HepG2 (cell line): ENCODE results near the gene MIS18A. TPM values are rescaled to one million over a fixed set of nuclear protein-coding genes. Genes with fewer than 3 reads are reported as not detected.

Experiments used
- AFF4 ChIP-seq: sonication (generic); formaldehyde crosslinking; IDR thresholded peaks from 2 replicates; pipeline ENCODE4 v1.4.0; 2020; ENCODE audit warnings: missing genetic modification reagents
- HNF4A ChIP-seq: sonication (generic); formaldehyde crosslinking; IDR thresholded peaks from 2 replicates; pipeline ENCODE4 v1.4.0; 2020; ENCODE audit warnings: missing genetic modification reagents
- IRF1 ChIP-seq: sonication (generic); formaldehyde crosslinking; IDR thresholded peaks from 2 replicates; pipeline ENCODE4 v1.4.0; 2020; ENCODE audit warnings: low read depth, mild to moderate bottlenecking, missing genetic modification reagents
- MBNL3 ChIP-seq: fragments of 250-450 bp; sonication (Bioruptor Pico); conservative IDR thresholded peaks from 2 replicates; pipeline ENCODE4 v1.8.0; 2022; ENCODE audit warnings: mild to moderate bottlenecking, inconsistent platforms
- NPAS2 ChIP-seq: sonication (generic); formaldehyde crosslinking; IDR thresholded peaks from 2 replicates; pipeline ENCODE4 v1.8.0; 2022; ENCODE audit warnings: mild to moderate bottlenecking, missing genetic modification reagents, borderline replicate concordance
- PRMT3 ChIP-seq: sonication (generic); formaldehyde crosslinking; IDR thresholded peaks from 2 replicates; pipeline ENCODE4 v1.8.1; 2022; ENCODE audit warnings: low read depth, mild to moderate bottlenecking, moderate library complexity, missing genetic modification reagents, borderline replicate concordance
- ZC3H13 ChIP-seq: sonication (generic); formaldehyde crosslinking; IDR thresholded peaks from 2 replicates; pipeline ENCODE4 v1.8.1; 2023; ENCODE audit warnings: mild to moderate bottlenecking, missing genetic modification reagents, moderate library complexity
- ZNF652 ChIP-seq: IDR thresholded peaks from 2 replicates; pipeline ENCODE4 v1.6.1; 2016; ENCODE audit warnings: low read depth, borderline replicate concordance
- ZNF678 ChIP-seq: sonication (generic); formaldehyde crosslinking; IDR thresholded peaks from 2 replicates; pipeline ENCODE4 v1.4.0; 2020; ENCODE audit warnings: mild to moderate bottlenecking, missing genetic modification reagents
- ZNF75D ChIP-seq: sonication (generic); formaldehyde crosslinking; IDR thresholded peaks from 2 replicates; pipeline ENCODE4 v1.8.1; 2023; ENCODE audit warnings: missing genetic modification reagents, mild to moderate bottlenecking, borderline replicate concordance
- polyA plus RNA-seq, 8 experiments: library from polyadenylated mRNA; depleted of rRNA in 3 of 8; stranded (reverse) in 7 of 8; unstranded in 1 of 8; fragments of >200 nt; fragmentation: Illumina TruSeq in 4 of 8; extraction: Trizol in 4 of 8; gene quantifications; 2 replicates each; pipeline versions ENCODE4 v1.2.1 to v1.2.3, GENCODE V29; 2011 to 2016; ENCODE audit warnings: low read depth in 4 of 8, missing spikeins in 1 of 8, mixed read lengths in 1 of 8; ENCODE audit not compliant: insufficient read depth in 1 of 8
- total RNA-seq, 5 experiments: library from RNA; depleted of rRNA; stranded (reverse); fragments of >200 nt; fragmentation: Illumina TruSeq; extraction: Trizol; gene quantifications; 2 replicates each; pipeline ENCODE4 v1.2.3, GENCODE V29; 2016; ENCODE audit warnings: low read depth in 1 of 5
- TF ChIP-seq, protein P1 (sequence below), 2 experiments: sonication (generic) in 1 of 2; formaldehyde crosslinking in 1 of 2; IDR thresholded peaks; 2 replicates each; pipeline versions ENCODE4 v1.5.1 to v1.6.1; 2011 to 2020; ENCODE audit warnings: borderline replicate concordance in 1 of 2, low read depth in 1 of 2, low read length in 1 of 2, mild to moderate bottlenecking in 1 of 2, missing genetic modification reagents in 1 of 2, moderate library complexity in 1 of 2
- TF ChIP-seq, protein P2 (sequence below), 2 experiments: sonication (generic) in 1 of 2; formaldehyde crosslinking in 1 of 2; IDR thresholded peaks; 2 replicates each; pipeline versions ENCODE4 v1.6.1 to v1.9.0; 2014 to 2022; ENCODE audit warnings: antibody characterized with exemption in 1 of 2, borderline replicate concordance in 1 of 2, inconsistent platforms in 1 of 2, low read depth in 1 of 2, missing genetic modification reagents in 1 of 2

MIS18A gene
- total and polyA plus RNA-seq, 2 of the 13 experiments (the other 11 are each of a cell fraction or from before 2014, with no cell fraction given), result 11.2 to 41.4 TPM

GRCh38 chr21:32278518-32279376, at the start of gene MIS18A (continued):
- TF ChIP-seq, protein P1, sequence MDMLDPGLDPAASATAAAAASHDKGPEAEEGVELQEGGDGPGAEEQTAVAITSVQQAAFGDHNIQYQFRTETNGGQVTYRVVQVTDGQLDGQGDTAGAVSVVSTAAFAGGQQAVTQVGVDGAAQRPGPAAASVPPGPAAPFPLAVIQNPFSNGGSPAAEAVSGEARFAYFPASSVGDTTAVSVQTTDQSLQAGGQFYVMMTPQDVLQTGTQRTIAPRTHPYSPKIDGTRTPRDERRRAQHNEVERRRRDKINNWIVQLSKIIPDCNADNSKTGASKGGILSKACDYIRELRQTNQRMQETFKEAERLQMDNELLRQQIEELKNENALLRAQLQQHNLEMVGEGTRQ (IDR thresholded peaks at IDR 0.05; ENCODE audit: low read depth, low read length), result no peak
- TF ChIP-seq, protein P1 (CRISPR knock-in tag; IDR thresholded peaks at IDR 0.05; ENCODE audit: borderline replicate concordance), result no peak
- TF ChIP-seq ZNF75D (CRISPR knock-in tag) (no peak), MBNL3 (no peak), AFF4 (CRISPR knock-in tag) (no peak), PRMT3 (CRISPR knock-in tag) (no peak), ZNF678 (CRISPR knock-in tag) (no peak), HNF4A (no peak), NPAS2 (CRISPR knock-in tag) (no peak), ZNF652 (CRISPR knock-in tag) (no peak), ZC3H13 (CRISPR knock-in tag) (peak; percentile 79; the same call in 1 of the 2 replicates), IRF1 (CRISPR knock-in tag) (no peak)
- TF ChIP-seq, protein P2, sequence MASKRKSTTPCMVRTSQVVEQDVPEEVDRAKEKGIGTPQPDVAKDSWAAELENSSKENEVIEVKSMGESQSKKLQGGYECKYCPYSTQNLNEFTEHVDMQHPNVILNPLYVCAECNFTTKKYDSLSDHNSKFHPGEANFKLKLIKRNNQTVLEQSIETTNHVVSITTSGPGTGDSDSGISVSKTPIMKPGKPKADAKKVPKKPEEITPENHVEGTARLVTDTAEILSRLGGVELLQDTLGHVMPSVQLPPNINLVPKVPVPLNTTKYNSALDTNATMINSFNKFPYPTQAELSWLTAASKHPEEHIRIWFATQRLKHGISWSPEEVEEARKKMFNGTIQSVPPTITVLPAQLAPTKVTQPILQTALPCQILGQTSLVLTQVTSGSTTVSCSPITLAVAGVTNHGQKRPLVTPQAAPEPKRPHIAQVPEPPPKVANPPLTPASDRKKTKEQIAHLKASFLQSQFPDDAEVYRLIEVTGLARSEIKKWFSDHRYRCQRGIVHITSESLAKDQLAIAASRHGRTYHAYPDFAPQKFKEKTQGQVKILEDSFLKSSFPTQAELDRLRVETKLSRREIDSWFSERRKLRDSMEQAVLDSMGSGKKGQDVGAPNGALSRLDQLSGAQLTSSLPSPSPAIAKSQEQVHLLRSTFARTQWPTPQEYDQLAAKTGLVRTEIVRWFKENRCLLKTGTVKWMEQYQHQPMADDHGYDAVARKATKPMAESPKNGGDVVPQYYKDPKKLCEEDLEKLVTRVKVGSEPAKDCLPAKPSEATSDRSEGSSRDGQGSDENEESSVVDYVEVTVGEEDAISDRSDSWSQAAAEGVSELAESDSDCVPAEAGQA (IDR thresholded peaks at IDR 0.05; ENCODE audit: low read depth), result no peak
- TF ChIP-seq, protein P2 (CRISPR knock-in tag; IDR thresholded peaks at IDR 0.05; ENCODE audit: borderline replicate concordance), result no peak
